CD4-positive, alpha-beta T cell (primary cell): ENCODE measurements around the gene CDH13. TPM values are rescaled to one million over a fixed set of nuclear protein-coding genes. Genes with fewer than 3 reads are reported as not detected.

Experiments used
- ATAC-seq: fragments of 200-7000 bp; cut with Tn5 transposase; one replicate; pipeline ENCODE4 v1.10.0; 2022; ENCODE audit warnings: mild to moderate bottlenecking; ENCODE audit not compliant: poor library complexity
- CTCF ChIA-PET: fragments of 350-600 bp; sonication (Branson Sonifier 250); formaldehyde crosslinking; loops from one replicate; lab custom pipeline; 2021; ENCODE audit warnings: antibody characterized with exemption, inconsistent platforms; lab: Charles Lee
- POLR2A ChIA-PET: fragments of 350-600 bp; sonication (Branson Sonifier 250); formaldehyde crosslinking; loops from one replicate; lab custom pipeline; 2021; ENCODE audit warnings: antibody characterized with exemption, inconsistent platforms; lab: Charles Lee
- DNase-seq, 14 experiments: peaks; one replicate each; pipeline ENCODE4 v3.0.0-alpha.2; 2013 to 2020; ENCODE audit warnings: mixed read lengths in 2 of 14
- H3K27ac ChIP-seq, 2 donors: one replicate each; pipeline versions ENCODE4 v1.5.1 to v1.7.0; 2013; ENCODE audit warnings: low read length in 2 of 2, low read depth in 1 of 2, mild to moderate bottlenecking in 1 of 2
- H3K27me3 ChIP-seq, 2 experiments: 1 replicate in 1 of 2; 2 replicates in 1 of 2; pipeline versions ENCODE4 v1.6.1 to v1.7.0; 2013; ENCODE audit warnings: low read length in 2 of 2, control low read depth in 1 of 2, mild to moderate bottlenecking in 1 of 2, moderate library complexity in 1 of 2; ENCODE audit not compliant: insufficient read depth in 2 of 2, control insufficient read depth in 1 of 2
- H3K36me3 ChIP-seq: one replicate; pipeline ENCODE4 v1.6.1; 2013; ENCODE audit warnings: low read length, control low read depth; ENCODE audit not compliant: insufficient read depth
- H3K4me1 ChIP-seq: one replicate; pipeline ENCODE4 v1.6.1; 2013; ENCODE audit warnings: low read length, control low read depth; ENCODE audit not compliant: insufficient read depth
- H3K4me3 ChIP-seq: one replicate; pipeline ENCODE4 v1.5.1; 2013; ENCODE audit warnings: mild to moderate bottlenecking, low read length, moderate library complexity
- H3K9me3 ChIP-seq, 2 experiments: 1 replicate in 1 of 2; 2 replicates in 1 of 2; pipeline versions ENCODE4 v1.6.1 to v1.7.0; 2013; ENCODE audit warnings: low read length in 2 of 2, mild to moderate bottlenecking in 2 of 2, control low read depth in 1 of 2, moderate library complexity in 1 of 2; ENCODE audit not compliant: control insufficient read depth in 1 of 2, insufficient read depth in 1 of 2
- H3K27ac Mint-ChIP-seq: one replicate; pipeline ENCODE4 v1.8.0; 2020; ENCODE audit warnings: mixed read lengths
- H3K27me3 Mint-ChIP-seq: one replicate; pipeline ENCODE4 v1.8.0; 2021; ENCODE audit warnings: mixed read lengths
- H3K36me3 Mint-ChIP-seq: one replicate; pipeline ENCODE4 v1.8.0; 2021; ENCODE audit warnings: low read depth, mixed read lengths
- H3K4me1 Mint-ChIP-seq: one replicate; pipeline ENCODE4 v1.8.0; 2021; ENCODE audit warnings: low read depth, mixed read lengths
- H3K4me3 Mint-ChIP-seq: one replicate; pipeline ENCODE4 v1.8.0; 2020; ENCODE audit warnings: mild to moderate bottlenecking, mixed read lengths
- H3K9me3 Mint-ChIP-seq: one replicate; pipeline ENCODE4 v1.8.0; 2020; ENCODE audit warnings: mixed read lengths
- intact Hi-C, 2 experiments: fragments of 100-400 bp; cut with DNase I in 1 of 2; cut with micrococcal nuclease in 1 of 2; formaldehyde crosslinking; loops; one replicate each; pipeline versions ENCODE4 v1.15.1 to v1.9.0; 2023 to 2025; cut with DNase I, micrococcal nuclease
- total RNA-seq, 174 experiments: library from RNA in 2 of 174; stranded (reverse) in 2 of 174; gene quantifications; one replicate each; pipeline ENCODE4 v1.2.3 and lab custom pipeline; 2021 to 2026
- TF ChIP-seq, protein P1 (sequence below): fragments of 200-600 bp; IDR thresholded peaks from one replicate; pipeline ENCODE4 v1.8.0; 2022; ENCODE audit warnings: antibody characterized with exemption, mild to moderate bottlenecking

The CDH13 gene
- total RNA-seq, 2 experiments from 2014 or later, result not detected

DNA sequence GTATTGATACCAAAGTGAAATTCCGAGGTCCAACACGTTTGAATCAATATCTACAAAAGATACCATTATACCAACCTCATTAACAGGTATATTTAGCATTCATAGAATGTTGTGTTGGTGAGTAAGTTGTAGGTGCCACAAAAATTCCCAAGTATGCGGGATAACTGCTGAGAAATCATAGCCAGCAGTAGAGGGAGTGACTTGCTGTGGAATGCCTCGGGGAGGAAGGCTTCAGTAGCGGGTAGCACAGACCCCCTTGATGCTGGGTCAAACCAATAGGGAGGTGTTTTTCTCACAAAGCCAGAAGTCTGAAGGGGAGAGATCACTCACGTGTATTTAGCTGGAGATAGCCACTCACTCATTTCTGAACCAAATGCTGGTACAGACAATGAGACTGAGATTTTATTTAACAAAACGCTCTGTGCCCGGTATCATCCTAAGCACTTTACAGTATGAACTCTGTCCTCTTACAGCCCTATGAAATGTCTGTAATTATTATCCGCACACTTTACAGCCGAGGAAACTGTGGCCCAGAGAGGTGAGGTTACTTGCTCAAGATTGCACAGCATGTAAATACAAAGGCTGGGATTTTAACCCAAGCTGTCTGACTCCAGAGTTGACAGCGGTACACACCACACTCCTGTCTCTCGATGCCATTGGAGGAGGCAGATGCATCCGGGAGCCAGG, 1204.1 kb downstream of the CDH13 start:
- no peak overlapping the region for H3K4me3 ChIP-seq
- intact Hi-C loops, result no loop called here
- H3K4me1 ChIP-seq, result peaks cover 3% of the 10 kb centered on the region
- ATAC-seq (no peak), DNase-seq (no peak)
- H3K27me3 ChIP-seq, result no peaks in the 10 kb centered on the region
- no peaks in the 10 kb centered on the region for H3K9me3 Mint-ChIP-seq
- peaks cover 15% of the 10 kb centered on the region for H3K4me1 Mint-ChIP-seq
- no peak overlapping the region for H3K27ac ChIP-seq
- no peak overlapping the region for H3K4me3 Mint-ChIP-seq
- H3K27ac Mint-ChIP-seq, result no peak overlapping the region
- H3K9me3 ChIP-seq, result no peaks in the 10 kb centered on the region
- H3K36me3 Mint-ChIP-seq, result no peaks in the 10 kb centered on the region
- TF ChIP-seq, protein P1, sequence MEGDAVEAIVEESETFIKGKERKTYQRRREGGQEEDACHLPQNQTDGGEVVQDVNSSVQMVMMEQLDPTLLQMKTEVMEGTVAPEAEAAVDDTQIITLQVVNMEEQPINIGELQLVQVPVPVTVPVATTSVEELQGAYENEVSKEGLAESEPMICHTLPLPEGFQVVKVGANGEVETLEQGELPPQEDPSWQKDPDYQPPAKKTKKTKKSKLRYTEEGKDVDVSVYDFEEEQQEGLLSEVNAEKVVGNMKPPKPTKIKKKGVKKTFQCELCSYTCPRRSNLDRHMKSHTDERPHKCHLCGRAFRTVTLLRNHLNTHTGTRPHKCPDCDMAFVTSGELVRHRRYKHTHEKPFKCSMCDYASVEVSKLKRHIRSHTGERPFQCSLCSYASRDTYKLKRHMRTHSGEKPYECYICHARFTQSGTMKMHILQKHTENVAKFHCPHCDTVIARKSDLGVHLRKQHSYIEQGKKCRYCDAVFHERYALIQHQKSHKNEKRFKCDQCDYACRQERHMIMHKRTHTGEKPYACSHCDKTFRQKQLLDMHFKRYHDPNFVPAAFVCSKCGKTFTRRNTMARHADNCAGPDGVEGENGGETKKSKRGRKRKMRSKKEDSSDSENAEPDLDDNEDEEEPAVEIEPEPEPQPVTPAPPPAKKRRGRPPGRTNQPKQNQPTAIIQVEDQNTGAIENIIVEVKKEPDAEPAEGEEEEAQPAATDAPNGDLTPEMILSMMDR, result no peak
- H3K36me3 ChIP-seq, result no peaks in the 10 kb centered on the region
- POLR2A ChIA-PET, result no interaction called here
- H3K27me3 Mint-ChIP-seq, result no peaks in the 10 kb centered on the region
- CTCF ChIA-PET, result interaction anchor here (0.6 kb wide), 1 partner anchor 74 kb away, joined by 3 read pairs; no protein-coding TSS in a partner anchor

DNA sequence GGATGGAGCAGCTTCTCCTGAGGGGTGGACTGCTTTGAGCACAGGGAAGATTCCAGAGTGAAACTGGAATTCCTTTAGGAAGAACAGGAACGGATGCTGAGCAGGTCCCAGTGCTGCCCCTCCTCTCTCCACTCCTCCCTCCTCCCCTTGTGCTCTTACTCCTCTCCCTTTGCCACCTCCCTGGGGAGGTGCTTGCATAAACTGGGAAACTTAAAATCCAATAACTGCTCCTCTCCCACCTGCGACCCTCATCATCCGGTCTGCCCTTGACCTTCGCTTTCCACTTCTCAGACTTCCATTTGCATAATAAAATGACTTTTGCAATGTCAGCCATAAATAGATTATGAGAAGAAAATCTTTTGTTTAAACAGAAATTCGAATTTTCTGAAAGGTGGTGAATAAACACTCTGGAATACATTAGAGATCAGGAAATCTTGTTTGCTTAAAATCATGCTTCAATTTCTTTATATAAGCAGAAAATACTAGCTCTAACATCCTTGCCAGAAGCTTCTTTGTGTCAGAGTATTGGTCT, 1204.8 kb downstream of the CDH13 start:
- no peaks in the 10 kb centered on the region for H3K36me3 ChIP-seq
- ChIA-PET POLR2A (no interaction called here), CTCF (interaction anchor here (0.6 kb wide), 1 partner anchor 73 kb away, joined by 3 read pairs; no protein-coding TSS in a partner anchor)
- no peak overlapping the region for H3K4me3 ChIP-seq
- H3K9me3 ChIP-seq, result no peaks in the 10 kb centered on the region
- no peaks in the 10 kb centered on the region for H3K4me1 ChIP-seq
- no peak overlapping the region for H3K27ac Mint-ChIP-seq
- DNase-seq (no peak), ATAC-seq (no peak)
- H3K4me1 Mint-ChIP-seq, result peaks cover 17% of the 10 kb centered on the region
- no peaks in the 10 kb centered on the region for H3K27me3 ChIP-seq
- intact Hi-C loops, result no loop called here
- H3K27ac ChIP-seq, result no peak overlapping the region
- no peaks in the 10 kb centered on the region for H3K9me3 Mint-ChIP-seq
- no peak overlapping the region for H3K4me3 Mint-ChIP-seq
- no peaks in the 10 kb centered on the region for H3K36me3 Mint-ChIP-seq
- H3K27me3 Mint-ChIP-seq, result no peaks in the 10 kb centered on the region
- TF ChIP-seq, protein P1, result no peak

DNA sequence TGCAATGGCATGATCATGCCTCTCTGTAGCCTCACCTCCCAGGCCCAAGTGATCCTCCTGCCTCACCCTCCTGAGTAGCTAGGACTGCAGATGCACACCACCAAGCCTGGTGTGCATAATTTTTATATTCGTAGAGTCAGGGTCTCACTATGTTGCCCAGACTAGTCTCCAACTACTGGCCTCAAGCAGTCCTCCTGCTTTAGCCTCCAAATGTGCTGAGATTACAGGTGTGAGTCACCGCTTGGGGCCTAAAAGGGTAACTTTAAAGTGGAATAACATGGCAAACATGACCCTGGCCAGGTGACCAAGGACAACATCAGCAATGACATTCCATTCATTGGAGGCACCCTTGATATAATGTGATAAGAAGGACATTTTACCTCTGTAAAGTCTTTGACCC, 1207.2 kb downstream of the CDH13 start:
- ATAC-seq, result no peak
- DNase-seq, result no peak
- Histone ChIP-seq H3K4me1 (no peaks in the 10 kb centered on the region), H3K27me3 (peaks cover 0 to 6% of the 10 kb centered on the region in 2 experiments), H3K36me3 (no peaks in the 10 kb centered on the region), H3K27ac (no peak overlapping the region), H3K9me3 (no peaks in the 10 kb centered on the region), H3K4me3 (no peak overlapping the region)
- POLR2A ChIA-PET, result no interaction called here
- Mint-ChIP-seq H3K27ac (no peak overlapping the region), H3K36me3 (no peaks in the 10 kb centered on the region), H3K9me3 (no peaks in the 10 kb centered on the region), H3K4me3 (no peak overlapping the region), H3K27me3 (peaks cover 8% of the 10 kb centered on the region), H3K4me1 (peaks cover 21% of the 10 kb centered on the region)
- CTCF ChIA-PET, result no interaction called here
- intact Hi-C loops, result no loop called here
- TF ChIP-seq, protein P1, result no peak
